DMS 273 treated with DMSO at 0.1 percent for 48 hours (cell line): ENCODE measurements around the gene ZNF697.
"Not testable (repeated sequence)": the region's sequence is repeated elsewhere in the genome, so short reads cannot be mapped to it uniquely, and the experiment has no call there.

Experiments used
- DNase-seq: peaks from one replicate; lab custom pipeline; 2025; lab: John Stamatoyannopoulos, UW

ZNF697 gene

GRCh38 chr1:119602169-119602568 is 45.9 kb downstream of the ZNF697 start:
- no peak for DNase-seq

GRCh38 chr1:119600976-119601375 is 47.1 kb downstream of the ZNF697 start:
- no peak for DNase-seq

GRCh38 chr1:119600561-119600960 is 47.5 kb downstream of the ZNF697 start:
- DNase-seq, result no peak

- no peak for DNase-seq
Measured at GRCh38 chr1:119595606-119596005, 52.5 kb downstream of the ZNF697 start.

- DNase-seq, result no peak
Measured at GRCh38 chr1:119595168-119595567, 52.9 kb downstream of the ZNF697 start.

- no peak for DNase-seq
Measured at GRCh38 chr1:119594376-119594775, 53.7 kb downstream of the ZNF697 start.

GRCh38 chr1:119593805-119594204 is 54.3 kb downstream of the ZNF697 start:
- DNase-seq, result no peak

GRCh38 chr1:119590393-119590792 is 57.7 kb downstream of the ZNF697 start:
- no peak for DNase-seq

- DNase-seq, result no peak
Measured at GRCh38 chr1:119588621-119589020, 59.4 kb downstream of the ZNF697 start.

- DNase-seq, result no peak
Measured at GRCh38 chr1:119587341-119587740, 60.7 kb downstream of the ZNF697 start.

- DNase-seq, result not testable (repeated sequence)
Measured at GRCh38 chr1:119585801-119586200, 62.3 kb downstream of the ZNF697 start.

GRCh38 chr1:119582801-119583200 is 65.3 kb downstream of the ZNF697 start:
- DNase-seq, result peak; percentile 1

- not testable (repeated sequence) for DNase-seq
Measured at GRCh38 chr1:119581076-119581475, 67.0 kb downstream of the ZNF697 start.

GRCh38 chr1:119573886-119574285 is 74.2 kb downstream of the ZNF697 start:
- no peak for DNase-seq

GRCh38 chr1:119569930-119570622 is 78.0 kb downstream of the ZNF697 start:
- not testable (repeated sequence) for DNase-seq
